Colonic mucosa (tissue), 4 donors: ENCODE data around the gene UTS2R. TPM values are rescaled to one million over a fixed set of nuclear protein-coding genes. Genes with fewer than 3 reads are reported as not detected.
"Not testable (repeated sequence)": the region's sequence is repeated elsewhere in the genome, so short reads cannot be mapped to it uniquely, and the experiment has no call there.

Experiments used
- DNase-seq: peaks from one replicate; pipeline ENCODE4 v3.0.0-alpha.2; 2020
- H3K27ac ChIP-seq: fragments of 200-600 bp; one replicate; pipeline ENCODE4 v1.8.0; 2021
- H3K27me3 ChIP-seq: fragments of 200-600 bp; one replicate; pipeline ENCODE4 v1.8.0; 2021
- H3K36me3 ChIP-seq: fragments of 200-600 bp; one replicate; pipeline ENCODE4 v1.8.0; 2021
- H3K4me1 ChIP-seq: fragments of 200-600 bp; one replicate; pipeline ENCODE4 v1.8.0; 2021; ENCODE audit warnings: mild to moderate bottlenecking
- H3K4me3 ChIP-seq: fragments of 200-600 bp; one replicate; pipeline ENCODE4 v1.8.0; 2021
- H3K9ac ChIP-seq, 2 donors: one replicate each; pipeline ENCODE4 v1.7.0; 2013; ENCODE audit warnings: control low read depth in 2 of 2, low read depth in 2 of 2, low read length in 2 of 2
- H3K9me3 ChIP-seq: fragments of 200-600 bp; one replicate; pipeline ENCODE4 v1.8.0; 2021
- CTCF ChIP-seq: fragments of 200-600 bp; IDR thresholded peaks from one replicate; pipeline ENCODE4 v1.8.0; 2022; ENCODE audit warnings: antibody characterized with exemption, mild to moderate bottlenecking
- intact Hi-C: fragments of 100-400 bp; cut with DNase I; formaldehyde crosslinking; loops from one replicate; pipeline ENCODE4 v1.14.1; 2022
- total RNA-seq, 2 donors: library from RNA; stranded (reverse); fragmentation: NEBNext Ultra II Directional in 1 of 2; extraction: Animal tissue kit (Norgen Biotek cat#: 25700) in 1 of 2; gene quantifications; one replicate each; pipeline ENCODE4 v1.2.1, GENCODE V29; 2021
- donor health status: healthy.
- donor health status: DM: no; HTN: no; CAD: no.
- donor health status: DM: no; HTN: no; CAD: no.

The UTS2R gene
- total RNA-seq, 2 donors from 2014 or later = not detected

GRCh38 chr17:82367724-82368524 lies 3.6 kb upstream of the UTS2R start:
- peaks cover 6% of the 10 kb centered on the region for H3K4me1 ChIP-seq
- H3K27me3 ChIP-seq = peaks cover 37% of the 10 kb centered on the region
- intact Hi-C loops = no loop called here
- H3K4me3 ChIP-seq = no peak overlapping the region
- H3K36me3 ChIP-seq = no peaks in the 10 kb centered on the region
- no peak overlapping the region for H3K9ac ChIP-seq
- TF ChIP-seq CTCF = no peak
- no peaks in the 10 kb centered on the region for H3K9me3 ChIP-seq
- no peak overlapping the region for H3K27ac ChIP-seq
- DNase-seq = no peak

- H3K4me3 ChIP-seq = no peak overlapping the region
- H3K27ac ChIP-seq = no peak overlapping the region
- no peaks in the 10 kb centered on the region for H3K9me3 ChIP-seq
- intact Hi-C loops = no loop called here
- DNase-seq = no peak
- no peak overlapping the region for H3K9ac ChIP-seq
- TF ChIP-seq CTCF = no peak
- no peaks in the 10 kb centered on the region for H3K36me3 ChIP-seq
- H3K27me3 ChIP-seq = peaks cover 47% of the 10 kb centered on the region
- peaks cover 6% of the 10 kb centered on the region for H3K4me1 ChIP-seq
Observed at GRCh38 chr17:82369211-82369610, 2.4 kb upstream of the UTS2R start.

- TF ChIP-seq CTCF = no peak
- intact Hi-C loops = no loop called here
- no peak for DNase-seq
- peak overlapping the region in 1 of 2 donors; percentile 14 for H3K9ac ChIP-seq
- no peaks in the 10 kb centered on the region for H3K9me3 ChIP-seq
- peaks cover 62% of the 10 kb centered on the region for H3K27me3 ChIP-seq
- no peaks in the 10 kb centered on the region for H3K36me3 ChIP-seq
- H3K4me3 ChIP-seq = peak overlapping the region; percentile 1
- peaks cover 6% of the 10 kb centered on the region for H3K4me1 ChIP-seq
- H3K27ac ChIP-seq = no peak overlapping the region
Observed at GRCh38 chr17:82370471-82371332, 863 bp upstream of the UTS2R start.

GRCh38 chr17:82372249-82373071 lies 895 bp downstream of the UTS2R start:
- no peaks in the 10 kb centered on the region for H3K9me3 ChIP-seq

GRCh38 chr17:82373072-82373452 lies 1.5 kb downstream of the UTS2R start:
- intact Hi-C loops, H3K4me1 ChIP-seq, H3K9ac ChIP-seq, DNase-seq, H3K9me3 ChIP-seq, H3K36me3 ChIP-seq, H3K4me3 ChIP-seq, H3K27ac ChIP-seq: not testable (repeated sequence)
- peaks cover 66% of the 10 kb centered on the region for H3K27me3 ChIP-seq

More at GRCh38 chr17:82372249-82373071, 895 bp downstream of the UTS2R start:
- Histone ChIP-seq H3K27me3 (peaks cover 66% of the 10 kb centered on the region), H3K9ac (peak overlapping the region in 1 of 2 donors; percentile 3), H3K27ac (no peak overlapping the region), H3K4me1 (peaks cover 6% of the 10 kb centered on the region), H3K4me3 (no peak overlapping the region), H3K36me3 (no peaks in the 10 kb centered on the region)
- no peak for DNase-seq
- TF ChIP-seq CTCF = no peak
- intact Hi-C loops = no loop called here
